ENCODE measurements around the gene TMEM109. TPM values are rescaled to one million over a fixed set of nuclear protein-coding genes. Genes with fewer than 3 reads are reported as not detected.

Gene TMEM109
- total and polyA plus RNA-seq, 9 of the 15 experiments (the other 6 are each of a cell fraction or from before 2014, with no cell fraction given) = 9.2 to 71.3 (median 30.5) TPM

DNA sequence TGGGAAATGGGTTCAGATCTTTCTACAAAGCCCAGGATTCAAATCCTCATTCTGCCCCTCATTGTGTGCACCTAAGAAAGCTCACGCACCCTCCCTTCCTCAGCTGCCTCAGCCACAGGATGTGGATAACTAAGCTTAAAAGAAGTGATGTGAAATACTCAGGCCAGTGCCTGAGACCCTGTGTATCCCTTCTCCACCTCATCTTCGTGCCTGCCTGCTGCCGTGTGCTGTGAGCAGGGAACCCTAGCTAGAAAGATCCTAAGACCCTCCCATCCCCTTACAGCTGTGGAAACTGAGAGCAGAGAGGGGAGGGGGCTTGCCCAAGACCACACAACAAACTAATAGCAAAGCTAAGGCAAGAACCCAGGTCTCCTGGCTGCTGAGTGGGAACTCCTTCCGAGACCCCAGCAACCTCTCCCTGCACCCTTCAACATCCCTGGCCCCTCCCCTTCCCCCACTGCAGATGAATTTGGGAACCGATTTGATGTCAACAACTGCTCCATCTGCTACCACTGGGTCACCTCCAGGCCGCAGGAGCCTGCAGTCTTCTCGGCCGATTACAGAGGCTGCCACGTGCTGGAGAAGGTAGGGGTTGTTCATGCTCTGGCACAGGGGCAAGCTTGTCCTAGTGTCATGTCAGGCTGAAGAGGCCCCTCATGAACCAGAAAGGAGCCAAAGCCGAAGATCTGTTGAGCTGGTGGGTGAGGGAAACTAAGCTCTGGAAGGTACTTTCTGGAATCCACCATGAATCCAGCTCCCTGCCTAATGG, 45.1 kb upstream of the TMEM109 start:
- H3K27ac ChIP-seq (ENCODE audit: extremely low read depth, low read depth, low read length) = no peak overlapping the region
- intact Hi-C loops (cut with micrococcal nuclease) = no loop called here
- no peaks in the 10 kb centered on the region for H3K36me3 ChIP-seq (ENCODE audit: control insufficient read depth, insufficient read depth, low read length)
- no peak overlapping the region for H3K4me3 ChIP-seq
- WGBS (ENCODE audit: insufficient coverage, low coverage, missing lambda C conversion rate) = 43% methylated on average over 10 of the region's 10 CpGs
- CTCF ChIA-PET (ENCODE audit: low intra/inter-chr PET ratio) = no interaction called here
- no peaks in the 10 kb centered on the region for H3K9me3 ChIP-seq (replicated peaks; ENCODE audit: control insufficient read depth, insufficient read depth, low read depth, low read length)
- FAIRE-seq (no peak), DNase-seq (ENCODE audit: extremely low read depth in 1 of 4, low spot score in 3 of 4) (no peak), ATAC-seq (no peak)
- POLR2A ChIA-PET = interaction anchor here (0.6 to 1.2 kb wide), 4 partner anchors 13 to 257 kb away, joined by 3 read pairs; partner anchors contain the start of gene PTGDR2
- H3K4me2 ChIP-seq (ENCODE audit: insufficient read depth, low read length) = no peak overlapping the region
- H3K79me2 ChIP-seq (ENCODE audit: control insufficient read depth, insufficient read depth, low read length) = no peaks in the 10 kb centered on the region
- H3K4me1 ChIP-seq (replicated peaks in 1 of 2; ENCODE audit: control insufficient read depth in 2 of 2, insufficient read depth in 2 of 2, low read length in 2 of 2) = peaks cover 22 to 34% of the 10 kb centered on the region in 2 experiments
- no peaks in the 10 kb centered on the region; the same call in 1 of the 2 replicates for H4K20me1 ChIP-seq (replicated peaks; ENCODE audit: control insufficient read depth, insufficient read depth, low read length)
- no TSS peak for BruUV-seq (replicated peaks)
- H2AFZ ChIP-seq (ENCODE audit: low read depth, low read length) = no peak overlapping the region
- in situ Hi-C loops (cut with MboI) = no loop called here
- H3K9me1 ChIP-seq (ENCODE audit: control insufficient read depth, insufficient read depth, low read length) = no peaks in the 10 kb centered on the region
- H3K27me3 ChIP-seq (ENCODE audit: control insufficient read depth in 2 of 2, insufficient read depth in 2 of 2, low read length in 2 of 2) = no peaks in the 10 kb centered on the region
- H3K9ac ChIP-seq (ENCODE audit: insufficient read depth in 1 of 2, low read depth in 2 of 2, low read length in 2 of 2) = no peak overlapping the region; a peak in 1 of 4 replicates
- no peak for TF ChIP-seq KLF6 (CRISPR knock-in tag; IDR thresholded peaks at IDR 0.05; ENCODE audit: borderline replicate concordance)
- TF ChIP-seq IRF1 (CRISPR knock-in tag; IDR thresholded peaks at IDR 0.05; ENCODE audit: borderline replicate concordance) = no peak
- TF ChIP-seq KAT8 (IDR thresholded peaks at IDR 0.05; ENCODE audit: low read depth) = no peak
- TF ChIP-seq NCOA4 (IDR thresholded peaks at IDR 0.05; ENCODE audit: partially characterized antibody) = no peak
- TF ChIP-seq, protein P1, sequence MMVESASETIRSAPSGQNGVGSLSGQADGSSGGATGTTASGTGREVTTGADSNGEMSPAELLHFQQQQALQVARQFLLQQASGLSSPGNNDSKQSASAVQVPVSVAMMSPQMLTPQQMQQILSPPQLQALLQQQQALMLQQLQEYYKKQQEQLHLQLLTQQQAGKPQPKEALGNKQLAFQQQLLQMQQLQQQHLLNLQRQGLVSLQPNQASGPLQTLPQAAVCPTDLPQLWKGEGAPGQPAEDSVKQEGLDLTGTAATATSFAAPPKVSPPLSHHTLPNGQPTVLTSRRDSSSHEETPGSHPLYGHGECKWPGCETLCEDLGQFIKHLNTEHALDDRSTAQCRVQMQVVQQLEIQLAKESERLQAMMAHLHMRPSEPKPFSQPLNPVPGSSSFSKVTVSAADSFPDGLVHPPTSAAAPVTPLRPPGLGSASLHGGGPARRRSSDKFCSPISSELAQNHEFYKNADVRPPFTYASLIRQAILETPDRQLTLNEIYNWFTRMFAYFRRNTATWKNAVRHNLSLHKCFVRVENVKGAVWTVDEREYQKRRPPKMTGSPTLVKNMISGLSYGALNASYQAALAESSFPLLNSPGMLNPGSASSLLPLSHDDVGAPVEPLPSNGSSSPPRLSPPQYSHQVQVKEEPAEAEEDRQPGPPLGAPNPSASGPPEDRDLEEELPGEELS (CRISPR knock-in tag; IDR thresholded peaks at IDR 0.05; ENCODE audit: borderline replicate concordance) = no peak
- TF ChIP-seq, protein P2, sequence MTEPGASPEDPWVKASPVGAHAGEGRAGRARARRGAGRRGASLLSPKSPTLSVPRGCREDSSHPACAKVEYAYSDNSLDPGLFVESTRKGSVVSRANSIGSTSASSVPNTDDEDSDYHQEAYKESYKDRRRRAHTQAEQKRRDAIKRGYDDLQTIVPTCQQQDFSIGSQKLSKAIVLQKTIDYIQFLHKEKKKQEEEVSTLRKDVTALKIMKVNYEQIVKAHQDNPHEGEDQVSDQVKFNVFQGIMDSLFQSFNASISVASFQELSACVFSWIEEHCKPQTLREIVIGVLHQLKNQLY (CRISPR knock-in tag; conservative IDR thresholded peaks at IDR 0.05) = no peak
- TF ChIP-seq TEAD1 (CRISPR knock-in tag; IDR thresholded peaks at IDR 0.05) = no peak
- no peak for TF ChIP-seq SRSF1 (IDR thresholded peaks at IDR 0.05; ENCODE audit: low read depth, low read length)
- no peak for TF ChIP-seq KAT2B (IDR thresholded peaks at IDR 0.05; ENCODE audit: low read depth, low read length)
- TF ChIP-seq, protein P3, sequence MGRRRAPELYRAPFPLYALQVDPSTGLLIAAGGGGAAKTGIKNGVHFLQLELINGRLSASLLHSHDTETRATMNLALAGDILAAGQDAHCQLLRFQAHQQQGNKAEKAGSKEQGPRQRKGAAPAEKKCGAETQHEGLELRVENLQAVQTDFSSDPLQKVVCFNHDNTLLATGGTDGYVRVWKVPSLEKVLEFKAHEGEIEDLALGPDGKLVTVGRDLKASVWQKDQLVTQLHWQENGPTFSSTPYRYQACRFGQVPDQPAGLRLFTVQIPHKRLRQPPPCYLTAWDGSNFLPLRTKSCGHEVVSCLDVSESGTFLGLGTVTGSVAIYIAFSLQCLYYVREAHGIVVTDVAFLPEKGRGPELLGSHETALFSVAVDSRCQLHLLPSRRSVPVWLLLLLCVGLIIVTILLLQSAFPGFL (CRISPR knock-in tag; IDR thresholded peaks at IDR 0.05) = no peak
- TF ChIP-seq HOMEZ (CRISPR knock-in tag; IDR thresholded peaks at IDR 0.05) = no peak
- no peak for TF ChIP-seq ETS2 (tag; IDR thresholded peaks at IDR 0.05; ENCODE audit: borderline replicate concordance, poor library complexity, severe bottlenecking)

All from K562 (cell line).